ENCODE results near the gene CLSTN3.

- TF ChIP-seq POLR2A (IDR thresholded peaks at IDR 0.05; ENCODE audit: low read depth, low read length): no peak
- TF ChIP-seq TAF1 (IDR thresholded peaks at IDR 0.05; ENCODE audit: borderline replicate concordance, low read depth, low read length): no peak
These were observed 26.4 kb downstream of the CLSTN3 start for GRCh38 chr12:7156259-7157197.
